ENCODE results near the gene GPBP1.

GPBP1 gene

DNA sequence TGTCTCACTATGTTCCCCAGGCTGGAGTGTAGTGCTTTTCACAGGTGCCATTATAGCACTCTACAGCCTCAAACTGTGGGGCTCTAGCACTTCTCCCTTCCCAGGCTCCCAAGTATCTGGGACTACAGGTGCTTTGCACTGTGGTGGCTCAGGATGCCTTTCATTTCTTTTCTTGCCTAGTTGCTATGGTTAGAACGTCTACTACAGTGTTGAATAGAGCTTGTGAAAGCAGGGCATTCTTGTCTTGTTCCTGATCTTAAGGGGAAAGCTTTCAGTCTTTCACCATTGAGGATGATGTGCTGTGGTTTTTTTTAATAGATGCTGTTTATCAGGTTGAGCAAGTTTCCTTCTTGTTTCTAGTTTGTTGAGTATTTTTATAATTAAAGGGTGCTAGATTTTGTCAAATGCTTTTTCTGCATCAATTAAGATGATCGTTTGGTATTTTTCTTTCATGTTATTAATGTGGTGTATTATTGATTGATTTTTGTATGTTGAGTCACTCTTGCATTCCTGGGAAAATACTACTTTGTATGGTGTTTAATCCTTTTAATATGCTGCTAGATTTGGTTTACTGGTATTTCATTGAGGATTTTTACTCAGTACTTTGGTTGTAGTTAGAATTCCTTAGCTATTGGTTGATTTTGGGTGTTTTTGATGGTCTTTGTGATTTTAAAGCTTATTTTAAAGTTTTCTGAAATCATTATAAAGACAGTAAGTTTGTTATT, 35.6 kb downstream of the GPBP1 start:
- in situ Hi-C loops (cut with MboI; ENCODE audit: low sequenced_read_pairs): loop anchor here (25.0 kb wide), 2 partner anchors 297 to 947 kb away; partner anchors contain the start of gene SETD9

DNA sequence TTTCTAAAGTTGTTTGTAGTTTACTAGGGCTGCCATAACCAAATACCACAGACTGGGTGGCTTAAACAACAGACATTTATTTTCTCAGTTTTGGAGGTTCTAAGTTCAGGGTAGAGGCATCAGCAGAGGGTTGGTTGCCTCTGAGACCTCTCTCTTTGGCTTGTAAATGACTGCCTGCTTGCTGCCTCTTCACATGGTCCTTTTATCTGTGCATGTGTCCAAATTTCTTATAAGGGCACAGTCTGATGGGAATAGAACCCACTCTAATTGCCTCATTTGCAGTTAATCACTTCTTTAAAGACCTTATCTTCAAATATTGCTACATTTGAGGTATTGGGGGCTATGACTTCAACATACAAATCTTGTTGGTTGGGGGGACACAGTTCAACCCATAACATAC, 36.8 kb downstream of the GPBP1 start:
- in situ Hi-C loops (cut with MboI; ENCODE audit: low sequenced_read_pairs): loop anchor here (25.0 kb wide), 2 partner anchors 298 to 948 kb away; partner anchors contain the start of gene SETD9

DNA sequence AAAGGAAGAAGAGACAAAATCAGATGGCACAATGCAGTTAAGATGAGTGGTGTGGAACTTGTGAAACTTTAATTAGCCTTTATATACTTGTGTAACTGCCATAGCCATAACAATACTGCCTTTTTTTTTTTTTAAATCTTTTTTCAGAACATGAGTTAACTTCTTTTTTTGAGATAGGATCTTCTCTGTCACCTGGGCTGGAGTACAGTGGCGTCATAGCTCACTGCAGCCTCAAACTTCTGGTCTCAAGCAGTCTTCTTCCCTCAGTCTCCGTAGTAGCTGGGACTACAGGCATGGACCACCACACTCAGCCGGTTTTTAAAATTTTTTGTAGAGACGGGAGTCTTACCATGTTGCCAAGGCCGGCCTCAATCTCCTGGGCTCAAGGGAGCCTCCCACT, 37.2 kb downstream of the GPBP1 start:
- in situ Hi-C loops (cut with MboI; ENCODE audit: low sequenced_read_pairs): loop anchor here (25.0 kb wide), 2 partner anchors 299 to 949 kb away; partner anchors contain the start of gene SETD9

DNA sequence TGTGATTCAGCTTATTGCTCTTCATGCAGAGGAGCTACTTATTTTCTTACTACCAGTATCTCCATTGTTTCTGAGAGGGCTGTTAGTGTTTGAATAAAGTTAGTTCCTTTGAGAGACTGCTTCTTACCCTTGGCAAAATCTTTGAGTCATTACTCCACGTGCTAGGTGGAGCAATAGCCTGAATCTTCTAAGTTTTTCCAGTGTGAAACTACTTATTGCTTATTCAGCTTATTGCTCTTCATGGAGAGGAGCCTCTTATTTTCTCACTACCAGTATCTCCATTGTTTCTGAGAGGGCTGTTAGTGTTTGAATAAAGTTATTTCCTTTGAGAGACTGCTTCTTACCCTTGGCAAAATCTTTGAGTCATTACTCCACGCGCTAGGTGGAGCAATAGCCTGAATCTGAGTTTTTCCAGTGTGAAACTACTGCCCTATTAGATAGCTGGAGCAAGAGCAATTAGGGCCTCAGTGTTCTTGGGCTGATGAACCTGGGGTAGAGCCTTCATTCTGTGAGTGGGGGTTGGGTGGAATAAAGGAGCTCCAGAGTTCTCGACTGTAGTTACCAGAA, 41.9 kb downstream of the GPBP1 start:
- in situ Hi-C loops (cut with MboI; ENCODE audit: low sequenced_read_pairs): loop anchor here (25.0 kb wide), 2 partner anchors 303 to 953 kb away; partner anchors contain the start of gene SETD9

DNA sequence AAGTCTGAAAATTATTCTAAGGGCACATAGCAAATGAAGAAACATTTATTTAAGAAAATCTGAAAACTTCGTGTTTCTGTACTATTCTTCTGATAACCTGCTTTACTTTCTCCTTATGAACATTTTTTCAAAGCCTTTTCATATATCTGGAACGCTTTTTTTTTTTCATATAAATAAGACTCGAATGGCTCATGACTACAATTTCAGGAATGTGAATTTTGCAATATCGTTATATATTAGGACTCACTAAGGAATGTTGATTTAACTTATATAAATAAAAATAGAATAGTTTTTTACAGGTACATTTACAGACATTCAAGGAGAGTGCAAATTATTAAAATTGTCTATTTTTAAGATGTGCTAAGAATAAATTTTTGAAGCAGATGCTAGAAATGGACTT, 42.9 kb downstream of the GPBP1 start:
- in situ Hi-C loops (cut with MboI; ENCODE audit: low sequenced_read_pairs): loop anchor here (25.0 kb wide), 2 partner anchors 304 to 954 kb away; partner anchors contain the start of gene SETD9

DNA sequence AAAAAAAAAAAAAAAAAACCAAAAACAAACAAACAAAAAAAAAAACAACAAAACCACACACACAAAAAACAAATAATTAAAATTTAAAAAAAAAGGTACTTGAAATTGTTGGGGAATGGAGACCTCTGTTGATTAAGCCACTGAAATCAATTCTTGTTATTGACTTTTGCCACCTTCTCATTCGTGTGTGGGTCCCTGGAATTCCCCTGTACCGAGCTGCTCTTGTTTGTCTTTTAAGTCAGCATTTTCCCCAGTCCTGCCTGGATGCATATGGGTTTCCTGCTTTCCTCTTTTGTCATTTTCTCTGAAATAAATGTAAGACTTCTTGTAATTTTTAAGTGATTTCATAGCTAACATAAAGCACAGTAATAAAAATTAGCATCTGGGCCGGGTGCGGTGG, 45.5 kb downstream of the GPBP1 start:
- in situ Hi-C loops (cut with MboI; ENCODE audit: low sequenced_read_pairs): loop anchor here (25.0 kb wide), 2 partner anchors 307 to 957 kb away; partner anchors contain the start of gene SETD9

DNA sequence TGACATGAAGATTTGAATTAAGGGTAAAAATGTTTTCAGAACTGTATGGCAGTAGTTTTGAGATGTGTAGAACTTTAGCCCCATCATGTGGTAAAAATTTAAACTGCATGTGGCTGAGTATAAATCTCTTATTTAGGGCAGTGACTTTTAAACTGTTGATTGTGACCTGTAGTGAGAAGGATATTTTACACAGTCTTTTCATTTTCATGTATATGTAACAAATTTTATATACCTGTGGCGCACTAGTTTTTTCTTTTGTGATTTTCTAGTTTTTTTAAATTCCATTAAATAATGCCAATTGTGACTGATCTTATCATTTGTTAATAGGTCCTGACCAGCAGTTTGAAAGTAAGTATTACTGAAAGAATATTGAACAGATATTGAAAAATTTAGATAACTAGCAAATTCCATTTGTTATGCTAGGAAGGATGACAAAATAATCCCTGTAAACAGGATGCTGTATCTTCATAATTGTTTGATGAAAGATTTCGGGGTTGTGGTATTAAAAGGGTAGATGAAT, 47.2 kb downstream of the GPBP1 start:
- in situ Hi-C loops (cut with MboI; ENCODE audit: low sequenced_read_pairs): loop anchor here (25.0 kb wide), 2 partner anchors 309 to 959 kb away; partner anchors contain the start of gene SETD9

DNA sequence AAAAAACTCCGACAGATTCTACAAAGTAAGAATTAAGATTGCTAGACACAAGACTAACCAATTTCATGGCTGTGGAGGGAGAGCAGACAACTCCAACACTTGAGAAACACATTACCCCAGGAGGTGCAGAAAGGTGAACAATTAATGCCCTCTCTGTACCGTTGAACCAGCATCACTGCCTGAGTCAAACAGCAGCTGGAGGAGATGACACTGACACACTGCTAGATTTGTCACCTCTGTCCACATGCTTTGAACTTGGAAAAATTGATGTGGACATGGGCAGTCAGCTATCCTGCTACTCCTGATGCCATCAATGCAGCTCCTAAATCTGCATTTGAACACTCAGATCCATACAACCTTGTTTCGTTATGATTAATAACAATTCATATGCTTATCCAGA, 51.7 kb downstream of the GPBP1 start:
- in situ Hi-C loops (cut with MboI; ENCODE audit: low sequenced_read_pairs): no loop called here

DNA sequence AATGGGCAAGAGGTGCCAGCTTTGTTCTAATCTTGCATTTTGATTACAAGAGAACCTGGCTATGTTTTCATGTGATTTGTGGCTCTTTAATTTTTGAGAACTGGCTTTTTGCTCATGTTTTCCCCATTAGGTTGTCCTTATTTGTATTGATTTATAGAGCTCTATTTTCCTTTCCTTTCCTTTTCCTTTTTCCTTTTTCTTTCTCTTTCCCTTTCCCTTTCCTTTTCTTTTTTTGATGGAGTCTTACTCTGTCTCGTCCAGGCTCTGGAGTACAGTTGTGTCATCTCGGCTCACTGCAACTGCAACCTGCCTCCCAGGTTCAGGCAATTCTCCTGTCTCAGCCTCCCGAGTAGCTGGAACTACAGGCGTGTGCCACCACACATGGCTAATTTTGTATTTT, 55.5 kb downstream of the GPBP1 start:
- in situ Hi-C loops (cut with MboI; ENCODE audit: low sequenced_read_pairs): no loop called here

DNA sequence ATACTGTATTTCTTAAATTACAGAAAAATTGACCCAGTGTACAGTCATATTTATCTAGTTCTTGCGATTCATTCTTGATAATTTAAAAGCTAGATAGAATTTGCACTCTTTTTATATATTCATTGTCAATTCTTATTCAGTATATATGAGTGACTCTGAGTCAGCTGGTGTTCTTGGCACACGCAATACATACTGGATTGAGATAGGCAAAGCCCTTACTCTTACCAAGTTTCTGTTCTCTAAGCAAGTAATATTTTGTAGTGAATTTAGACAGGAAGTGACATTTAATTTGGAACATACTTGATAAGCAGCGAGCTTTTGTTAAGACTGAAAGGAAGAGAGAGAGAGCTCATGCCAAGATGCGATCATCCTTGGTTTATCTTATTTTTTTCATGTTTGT, 57.7 kb downstream of the GPBP1 start:
- in situ Hi-C loops (cut with MboI; ENCODE audit: low sequenced_read_pairs): no loop called here

DNA sequence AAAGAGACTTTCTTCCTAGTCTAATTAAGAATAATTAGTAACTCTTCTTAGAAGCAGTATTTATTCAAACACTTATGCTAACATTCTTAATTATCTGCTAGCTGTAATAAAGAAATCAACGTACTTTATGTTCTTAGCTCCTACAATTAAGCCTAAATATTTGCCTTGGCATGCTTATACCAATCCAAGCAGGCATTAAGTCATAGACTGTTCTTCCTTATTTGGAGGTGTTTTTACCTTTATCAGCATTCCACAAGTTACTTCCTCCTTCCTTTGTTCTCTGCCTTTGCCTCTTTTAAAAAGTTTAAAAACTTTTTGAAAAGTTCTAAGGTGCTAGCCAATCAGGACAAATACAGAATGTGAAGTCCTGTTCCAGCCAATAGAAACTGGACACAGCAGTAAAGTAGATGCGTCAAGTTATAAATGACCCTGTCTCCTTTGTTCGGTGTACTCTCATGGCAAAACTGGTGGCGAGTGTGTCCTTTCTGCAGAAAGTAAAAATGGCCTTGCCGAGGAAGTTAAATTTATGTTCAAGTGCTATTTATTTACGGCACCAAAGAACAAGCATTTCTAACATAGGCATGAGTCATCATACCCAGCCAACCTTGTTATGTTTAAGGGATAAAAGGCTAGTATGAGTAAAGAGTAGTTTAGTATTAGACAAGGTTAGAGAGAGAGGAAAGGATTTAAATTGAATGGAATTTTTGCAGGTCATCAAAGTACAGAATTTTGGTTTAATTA, 58.6 kb downstream of the GPBP1 start:
- in situ Hi-C loops (cut with MboI; ENCODE audit: low sequenced_read_pairs): no loop called here

DNA sequence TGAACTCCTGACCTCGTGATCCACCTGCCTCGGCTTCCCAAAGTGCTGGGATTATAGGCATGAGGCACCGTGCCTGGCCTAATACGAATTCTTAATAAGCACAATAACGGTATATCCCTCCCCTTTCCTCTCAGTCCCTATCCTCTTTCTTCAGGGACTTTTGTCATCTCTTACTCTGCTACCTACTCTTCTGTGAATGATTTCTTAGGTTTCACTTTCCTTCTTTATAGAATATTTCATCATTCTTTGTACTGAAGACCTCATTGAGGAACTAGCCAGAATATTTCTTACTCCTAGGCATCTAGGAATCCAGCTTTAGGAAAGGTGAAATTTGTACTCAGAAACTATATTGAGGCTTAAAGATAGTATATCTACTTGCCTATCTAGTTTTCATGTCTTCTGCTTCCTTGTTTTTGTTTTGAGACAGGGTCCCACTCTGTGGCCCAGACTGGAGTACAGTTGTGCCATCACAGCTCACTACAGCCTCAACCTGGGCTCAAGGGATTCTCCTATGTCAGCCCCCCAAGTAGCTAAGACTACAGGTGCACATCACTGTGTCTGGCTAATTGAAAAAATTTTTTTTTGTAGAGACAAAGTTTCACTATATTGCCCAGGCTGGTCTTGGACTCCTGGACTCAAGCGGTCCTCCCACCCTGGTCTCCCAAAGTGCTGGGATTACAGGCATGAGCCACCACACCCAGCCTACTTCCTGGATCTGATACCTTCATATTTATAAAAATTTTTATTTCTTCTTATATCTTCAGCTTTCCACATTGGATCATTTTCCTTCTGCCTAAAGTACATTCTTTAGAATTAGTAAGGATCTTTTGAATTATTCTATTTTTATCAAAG, 69.7 kb downstream of the GPBP1 start:
- in situ Hi-C loops (cut with MboI; ENCODE audit: low sequenced_read_pairs): no loop called here

DNA sequence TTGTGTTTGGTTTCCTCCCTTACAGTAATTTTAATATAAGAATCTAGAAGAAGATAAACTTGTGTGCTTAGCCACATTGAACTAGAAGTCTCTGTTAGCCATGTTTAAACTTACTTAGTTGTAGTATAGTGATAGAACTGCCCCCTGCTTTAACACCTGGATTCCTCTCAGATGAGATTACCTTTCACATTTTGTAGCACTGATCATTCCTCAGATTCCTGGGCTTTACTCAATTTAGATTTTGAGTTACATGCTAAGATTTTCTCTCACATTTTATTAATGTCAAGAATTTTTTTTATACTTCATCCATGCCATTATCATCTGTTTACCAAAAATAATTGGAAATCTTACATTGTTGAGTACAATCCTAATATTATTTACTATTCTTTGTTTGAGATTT, 70.5 kb downstream of the GPBP1 start:
- in situ Hi-C loops (cut with MboI; ENCODE audit: low sequenced_read_pairs): no loop called here

DNA sequence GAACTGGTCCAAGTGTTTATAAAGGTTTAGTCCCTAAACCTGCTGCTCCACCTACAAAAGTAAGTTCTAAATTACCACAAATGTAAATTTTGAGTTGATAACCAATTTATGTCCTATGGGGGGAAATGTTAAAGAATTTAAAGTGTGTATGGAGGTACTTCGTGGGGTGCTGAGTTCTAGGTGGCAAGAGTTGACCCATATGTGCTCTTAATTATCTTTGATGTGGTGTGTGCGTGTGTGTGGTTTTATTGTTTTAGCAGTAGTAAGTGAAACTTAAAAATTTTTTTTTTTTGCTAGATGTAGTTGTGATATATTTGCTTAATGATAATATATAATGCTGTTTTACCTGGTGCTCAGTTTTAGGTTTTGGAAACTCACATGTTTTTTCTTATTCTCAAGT, 72.6 kb downstream of the GPBP1 start:
- in situ Hi-C loops (cut with MboI; ENCODE audit: low sequenced_read_pairs): no loop called here

DNA sequence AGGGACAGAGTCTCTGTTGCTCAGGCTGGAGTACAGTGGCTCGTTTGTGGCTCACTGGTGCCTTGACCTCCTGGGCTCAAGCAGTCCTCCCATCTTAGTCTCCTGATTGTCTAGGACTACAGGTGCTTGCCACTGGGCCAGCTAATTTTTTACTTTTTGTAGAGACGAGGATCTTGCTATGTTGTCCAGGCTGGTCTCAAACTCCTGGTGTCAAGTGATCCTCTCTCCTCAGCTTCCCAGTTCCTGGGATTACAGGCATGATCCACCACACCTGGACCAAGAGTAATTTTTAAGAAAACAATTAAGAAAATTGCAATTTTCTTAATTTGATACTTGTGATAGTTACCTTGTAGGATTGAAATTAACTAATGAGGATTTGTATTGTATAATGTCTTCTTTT, 73.9 kb downstream of the GPBP1 start:
- in situ Hi-C loops (cut with MboI; ENCODE audit: low sequenced_read_pairs): no loop called here

DNA sequence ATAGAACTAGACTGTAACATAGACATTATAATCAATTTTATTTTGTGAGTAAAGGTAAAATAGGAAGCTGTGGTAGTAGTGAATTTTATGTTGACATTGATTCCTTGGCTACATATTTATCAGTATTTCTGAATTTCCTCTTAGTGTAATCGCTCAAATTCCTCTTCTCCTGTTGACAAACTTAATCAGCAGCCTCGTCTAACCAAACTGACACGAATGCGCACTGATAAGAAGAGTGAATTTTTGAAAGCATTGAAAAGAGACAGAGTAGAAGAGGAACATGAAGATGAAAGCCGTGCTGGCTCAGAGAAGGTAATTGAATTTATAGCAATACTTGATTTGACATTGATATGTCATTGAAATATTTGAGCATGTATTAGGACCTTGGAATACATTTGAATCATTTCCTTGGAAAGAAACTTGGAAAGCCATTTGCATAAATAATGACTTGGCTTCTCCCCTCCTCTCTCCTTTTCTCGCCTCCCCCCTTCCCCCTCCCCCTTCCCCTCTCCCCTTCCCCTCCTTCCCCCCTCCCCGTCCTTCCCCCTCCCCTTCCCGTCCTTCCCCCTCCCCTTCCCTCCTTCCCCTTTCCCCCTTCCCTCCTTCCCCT, 75.5 kb downstream of the GPBP1 start:
- in situ Hi-C loops (cut with MboI; ENCODE audit: low sequenced_read_pairs): no loop called here

DNA sequence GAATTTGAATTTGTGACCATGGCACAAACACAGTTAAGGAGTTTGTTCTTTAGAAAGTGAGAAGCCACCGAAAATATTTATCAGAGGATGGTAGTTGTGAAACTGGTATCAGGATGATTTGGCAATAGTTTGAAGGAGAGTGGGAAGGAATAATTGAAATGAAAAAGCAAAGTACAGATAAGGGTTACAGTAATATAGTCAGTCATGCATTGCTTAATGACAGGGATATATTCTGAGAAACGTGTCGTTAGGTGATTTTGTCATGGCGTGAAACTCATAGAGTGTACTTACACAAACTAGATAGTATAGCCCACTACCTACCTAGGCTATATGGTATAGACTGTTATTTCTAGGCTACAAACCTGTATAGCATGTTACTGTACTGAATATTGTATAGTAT, 84.2 kb downstream of the GPBP1 start:
- in situ Hi-C loops (cut with MboI; ENCODE audit: low sequenced_read_pairs): no loop called here

DNA sequence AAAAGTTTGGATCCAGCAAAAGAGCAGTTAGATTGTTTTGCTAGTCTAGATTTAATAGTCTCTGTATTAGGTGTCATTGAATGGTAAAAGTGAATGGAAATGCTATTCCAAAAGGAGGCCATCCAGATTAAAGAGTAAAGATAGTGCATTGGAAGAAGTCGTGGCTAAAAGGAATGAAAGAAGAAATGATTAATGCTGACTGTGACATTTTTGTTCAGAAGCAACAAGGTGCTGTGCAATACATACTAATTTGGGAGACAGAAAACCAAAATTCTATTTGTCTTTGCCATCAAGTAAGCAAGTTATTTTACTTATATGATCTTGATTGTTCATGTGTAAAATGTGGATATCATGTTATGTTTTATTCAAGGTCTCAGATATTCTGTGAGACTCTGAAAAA, 85.1 kb downstream of the GPBP1 start:
- in situ Hi-C loops (cut with MboI; ENCODE audit: low sequenced_read_pairs): no loop called here

DNA sequence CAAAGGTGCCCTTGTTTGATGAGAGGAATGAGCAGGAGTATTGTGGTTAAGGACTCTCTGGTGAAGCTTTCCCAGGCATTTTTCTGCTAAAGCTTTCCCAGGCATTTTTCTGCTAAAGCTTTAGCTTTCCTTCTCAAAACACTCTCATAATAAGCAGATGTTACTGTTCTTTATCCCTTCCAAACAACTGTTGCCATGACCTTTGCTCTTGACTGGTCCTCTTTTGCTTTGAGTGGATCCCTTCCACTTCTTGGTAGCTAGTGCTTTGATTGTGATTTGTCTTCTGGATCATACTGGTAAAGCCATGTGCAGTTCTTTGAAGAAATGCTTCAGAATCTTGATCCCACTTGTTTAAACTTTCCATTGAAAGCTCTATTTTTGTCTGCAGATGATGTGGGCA, 85.8 kb downstream of the GPBP1 start:
- in situ Hi-C loops (cut with MboI; ENCODE audit: low sequenced_read_pairs): no loop called here

DNA sequence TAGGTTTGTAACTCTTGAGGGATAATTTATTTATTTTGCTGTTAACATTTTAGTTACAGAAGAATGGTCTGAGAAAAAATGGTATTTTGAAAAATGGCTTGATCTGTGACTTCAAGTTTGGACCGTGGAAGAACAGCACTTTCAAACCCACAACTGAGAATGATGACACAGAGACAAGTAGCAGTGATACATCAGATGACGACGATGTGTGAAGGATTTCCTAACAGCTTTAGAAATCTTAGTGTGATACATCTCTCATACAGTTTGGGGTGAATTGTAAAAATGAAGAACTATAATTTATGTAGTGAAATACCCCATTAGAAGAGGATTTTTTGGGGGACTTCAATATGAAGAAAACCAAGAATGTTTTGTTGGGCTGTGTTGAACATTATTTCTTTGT, 88.7 kb downstream of the GPBP1 start:
- in situ Hi-C loops (cut with MboI; ENCODE audit: low sequenced_read_pairs): no loop called here
